ENCODE measurements around the gene XRN2.

The XRN2 gene

GRCh38 chr20:21303872-21304586 is 898 bp downstream of the XRN2 start:
- Histone ChIP-seq H3K4me3 (ENCODE audit: low read depth, low read length) (peak overlapping the region; percentile 70), H3K9me3 (ENCODE audit: control insufficient read depth, insufficient read depth, low read length) (no peaks in the 10 kb centered on the region), H3K9ac (ENCODE audit: low read depth, low read length) (peak overlapping the region; percentile 97), H3K4me1 (ENCODE audit: control insufficient read depth, insufficient read depth, low read length) (peaks cover 6% of the 10 kb centered on the region), H3K36me3 (ENCODE audit: control insufficient read depth, insufficient read depth, low read length) (no peaks in the 10 kb centered on the region), H3K27me3 (ENCODE audit: control insufficient read depth, insufficient read depth, low read length) (no peaks in the 10 kb centered on the region)

GRCh38 chr20:21308340-21308739 is 5.2 kb downstream of the XRN2 start:
- Histone ChIP-seq H3K9me3 (ENCODE audit: control insufficient read depth, insufficient read depth, low read length) (no peaks in the 10 kb centered on the region), H3K36me3 (ENCODE audit: control insufficient read depth, insufficient read depth, low read length) (no peaks in the 10 kb centered on the region), H3K27me3 (ENCODE audit: control insufficient read depth, insufficient read depth, low read length) (no peaks in the 10 kb centered on the region), H3K4me3 (ENCODE audit: low read depth, low read length) (peak overlapping the region; percentile 2), H3K4me1 (ENCODE audit: control insufficient read depth, insufficient read depth, low read length) (peaks cover 8% of the 10 kb centered on the region), H3K9ac (ENCODE audit: low read depth, low read length) (no peak overlapping the region)

GRCh38 chr20:21309678-21310467 is 6.7 kb downstream of the XRN2 start:
- no peaks in the 10 kb centered on the region for H3K27me3 ChIP-seq (ENCODE audit: control insufficient read depth, insufficient read depth, low read length)
- H3K4me1 ChIP-seq (ENCODE audit: control insufficient read depth, insufficient read depth, low read length), result peaks cover 8% of the 10 kb centered on the region
- H3K4me3 ChIP-seq (ENCODE audit: low read depth, low read length), result no peak overlapping the region
- H3K9me3 ChIP-seq (ENCODE audit: control insufficient read depth, insufficient read depth, low read length), result no peaks in the 10 kb centered on the region
- H3K9ac ChIP-seq (ENCODE audit: low read depth, low read length), result no peak overlapping the region
- H3K36me3 ChIP-seq (ENCODE audit: control insufficient read depth, insufficient read depth, low read length), result no peaks in the 10 kb centered on the region

GRCh38 chr20:21312813-21313474 is 9.8 kb downstream of the XRN2 start:
- H3K9me3 ChIP-seq (ENCODE audit: control insufficient read depth, insufficient read depth, low read length), result no peaks in the 10 kb centered on the region
- no peak overlapping the region for H3K4me3 ChIP-seq (ENCODE audit: low read depth, low read length)
- H3K9ac ChIP-seq (ENCODE audit: low read depth, low read length), result no peak overlapping the region

GRCh38 chr20:21315138-21315537 is 12.0 kb downstream of the XRN2 start:
- no peak overlapping the region for H3K4me3 ChIP-seq (ENCODE audit: low read depth, low read length)
- no peaks in the 10 kb centered on the region for H3K9me3 ChIP-seq (ENCODE audit: control insufficient read depth, insufficient read depth, low read length)
- H3K27me3 ChIP-seq (ENCODE audit: control insufficient read depth, insufficient read depth, low read length), result no peaks in the 10 kb centered on the region
- H3K9ac ChIP-seq (ENCODE audit: low read depth, low read length), result no peak overlapping the region
- no peaks in the 10 kb centered on the region for H3K36me3 ChIP-seq (ENCODE audit: control insufficient read depth, insufficient read depth, low read length)
- peaks cover 8% of the 10 kb centered on the region for H3K4me1 ChIP-seq (ENCODE audit: control insufficient read depth, insufficient read depth, low read length)

More at GRCh38 chr20:21312813-21313474, 9.8 kb downstream of the XRN2 start:
- peaks cover 13% of the 10 kb centered on the region for H3K4me1 ChIP-seq (ENCODE audit: control insufficient read depth, insufficient read depth, low read length)
- no peaks in the 10 kb centered on the region for H3K27me3 ChIP-seq (ENCODE audit: control insufficient read depth, insufficient read depth, low read length)
- no peaks in the 10 kb centered on the region for H3K36me3 ChIP-seq (ENCODE audit: control insufficient read depth, insufficient read depth, low read length)

- H3K4me1 ChIP-seq (ENCODE audit: control insufficient read depth, insufficient read depth, low read length), result peaks cover 13% of the 10 kb centered on the region
- H3K9ac ChIP-seq (ENCODE audit: low read depth, low read length), result no peak overlapping the region
- no peak overlapping the region for H3K4me3 ChIP-seq (ENCODE audit: low read depth, low read length)
- no peaks in the 10 kb centered on the region for H3K9me3 ChIP-seq (ENCODE audit: control insufficient read depth, insufficient read depth, low read length)
- H3K36me3 ChIP-seq (ENCODE audit: control insufficient read depth, insufficient read depth, low read length), result no peaks in the 10 kb centered on the region
- no peaks in the 10 kb centered on the region for H3K27me3 ChIP-seq (ENCODE audit: control insufficient read depth, insufficient read depth, low read length)
These were observed 19.1 kb downstream of the XRN2 start for GRCh38 chr20:21322083-21322710.

- Histone ChIP-seq H3K4me1 (ENCODE audit: control insufficient read depth, insufficient read depth, low read length) (peaks cover 12% of the 10 kb centered on the region), H3K9ac (ENCODE audit: low read depth, low read length) (no peak overlapping the region), H3K9me3 (ENCODE audit: control insufficient read depth, insufficient read depth, low read length) (no peaks in the 10 kb centered on the region), H3K27me3 (ENCODE audit: control insufficient read depth, insufficient read depth, low read length) (no peaks in the 10 kb centered on the region), H3K4me3 (ENCODE audit: low read depth, low read length) (no peak overlapping the region), H3K36me3 (ENCODE audit: control insufficient read depth, insufficient read depth, low read length) (no peaks in the 10 kb centered on the region)
These were observed 19.8 kb downstream of the XRN2 start for GRCh38 chr20:21322921-21323331.

GRCh38 chr20:21323640-21324039 is 20.5 kb downstream of the XRN2 start:
- Histone ChIP-seq H3K9me3 (ENCODE audit: control insufficient read depth, insufficient read depth, low read length) (no peaks in the 10 kb centered on the region), H3K4me3 (ENCODE audit: low read depth, low read length) (no peak overlapping the region), H3K4me1 (ENCODE audit: control insufficient read depth, insufficient read depth, low read length) (peaks cover 11% of the 10 kb centered on the region), H3K36me3 (ENCODE audit: control insufficient read depth, insufficient read depth, low read length) (no peaks in the 10 kb centered on the region), H3K9ac (ENCODE audit: low read depth, low read length) (no peak overlapping the region), H3K27me3 (ENCODE audit: control insufficient read depth, insufficient read depth, low read length) (no peaks in the 10 kb centered on the region)

GRCh38 chr20:21324126-21324525 is 21.0 kb downstream of the XRN2 start:
- H3K27me3 ChIP-seq (ENCODE audit: control insufficient read depth, insufficient read depth, low read length), result no peaks in the 10 kb centered on the region
- no peaks in the 10 kb centered on the region for H3K9me3 ChIP-seq (ENCODE audit: control insufficient read depth, insufficient read depth, low read length)
- H3K9ac ChIP-seq (ENCODE audit: low read depth, low read length), result no peak overlapping the region
- H3K4me3 ChIP-seq (ENCODE audit: low read depth, low read length), result no peak overlapping the region
- H3K4me1 ChIP-seq (ENCODE audit: control insufficient read depth, insufficient read depth, low read length), result peaks cover 11% of the 10 kb centered on the region
- no peaks in the 10 kb centered on the region for H3K36me3 ChIP-seq (ENCODE audit: control insufficient read depth, insufficient read depth, low read length)

GRCh38 chr20:21325296-21325695 is 22.2 kb downstream of the XRN2 start:
- H3K9me3 ChIP-seq (ENCODE audit: control insufficient read depth, insufficient read depth, low read length), result no peaks in the 10 kb centered on the region
- H3K4me1 ChIP-seq (ENCODE audit: control insufficient read depth, insufficient read depth, low read length), result peaks cover 11% of the 10 kb centered on the region
- H3K36me3 ChIP-seq (ENCODE audit: control insufficient read depth, insufficient read depth, low read length), result no peaks in the 10 kb centered on the region
- H3K9ac ChIP-seq (ENCODE audit: low read depth, low read length), result no peak overlapping the region
- H3K4me3 ChIP-seq (ENCODE audit: low read depth, low read length), result no peak overlapping the region
- H3K27me3 ChIP-seq (ENCODE audit: control insufficient read depth, insufficient read depth, low read length), result no peaks in the 10 kb centered on the region

- no peak overlapping the region for H3K4me3 ChIP-seq (ENCODE audit: low read depth, low read length)
- no peak overlapping the region for H3K9ac ChIP-seq (ENCODE audit: low read depth, low read length)
- no peaks in the 10 kb centered on the region for H3K9me3 ChIP-seq (ENCODE audit: control insufficient read depth, insufficient read depth, low read length)
- H3K27me3 ChIP-seq (ENCODE audit: control insufficient read depth, insufficient read depth, low read length), result no peaks in the 10 kb centered on the region
- no peaks in the 10 kb centered on the region for H3K36me3 ChIP-seq (ENCODE audit: control insufficient read depth, insufficient read depth, low read length)
- H3K4me1 ChIP-seq (ENCODE audit: control insufficient read depth, insufficient read depth, low read length), result peaks cover 11% of the 10 kb centered on the region
These were observed 23.6 kb downstream of the XRN2 start for GRCh38 chr20:21326700-21327099.

Data from iPS-15b (cell line).